ENCODE measurements around the gene UNC45B.
"Not testable (repeated sequence)": the region's sequence is repeated elsewhere in the genome, so short reads cannot be mapped to it uniquely, and the experiment has no call there.

The UNC45B gene

DNA sequence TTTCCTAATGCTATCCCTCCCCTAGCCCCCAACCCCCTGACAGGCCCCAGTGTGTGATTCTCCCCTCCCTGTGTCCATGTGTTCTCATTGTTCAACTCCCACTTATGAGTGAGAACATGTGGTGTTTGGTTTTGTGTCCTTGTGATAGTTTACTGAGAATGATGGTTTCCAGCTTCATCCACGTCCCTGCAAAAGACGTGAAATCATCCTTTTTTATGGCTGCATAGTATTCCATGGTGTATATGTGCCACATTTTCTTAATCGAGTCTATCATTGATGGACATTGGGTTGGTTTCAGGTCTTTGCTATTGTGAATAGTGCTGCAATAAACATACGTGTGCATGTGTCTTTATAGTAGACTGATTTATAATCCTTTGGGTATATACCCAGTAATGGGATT lies 86.7 kb downstream of the UNC45B start:
- not testable (repeated sequence) for H2BK5ac ChIP-seq (ENCODE audit: low read depth, low read length, poor library complexity, severe bottlenecking); H4K8ac ChIP-seq (ENCODE audit: low read length); H2BK120ac ChIP-seq (ENCODE audit: low read depth, low read length); H3K9me3 ChIP-seq (ENCODE audit: control insufficient read depth, low read length); H3K9ac ChIP-seq (ENCODE audit: low read length); H2AK5ac ChIP-seq (ENCODE audit: low read length, severe bottlenecking); H3K36me3 ChIP-seq (ENCODE audit: control insufficient read depth in 1 of 2, insufficient read depth in 2 of 2, low read depth in 1 of 2, low read length in 2 of 2); H3K27ac ChIP-seq (ENCODE audit: low read length, poor library complexity, severe bottlenecking); DNase-seq; H3K4ac ChIP-seq (ENCODE audit: low read depth in 1 of 2, low read length in 2 of 2); H3K4me2 ChIP-seq (ENCODE audit: low read length, poor library complexity, severe bottlenecking); H2BK15ac ChIP-seq (ENCODE audit: low read depth, poor library complexity, severe bottlenecking); H2BK12ac ChIP-seq (ENCODE audit: low read length in 2 of 2); H4K91ac ChIP-seq (ENCODE audit: low read length); H3K27me3 ChIP-seq (ENCODE audit: control insufficient read depth in 1 of 2, insufficient read depth in 1 of 2, low read length in 2 of 2); H3K4me1 ChIP-seq (ENCODE audit: control insufficient read depth, insufficient read depth, low read depth, low read length); H3K23ac ChIP-seq (ENCODE audit: low read length in 2 of 2); H3K79me1 ChIP-seq (replicated peaks; ENCODE audit: low read length, poor library complexity, severe bottlenecking); H2AFZ ChIP-seq (ENCODE audit: low read depth, low read length); H3K14ac ChIP-seq (ENCODE audit: low read length in 2 of 2); H3K4me3 ChIP-seq (ENCODE audit: insufficient read depth in 1 of 2, low read depth in 1 of 2, low read length in 2 of 2); H3K18ac ChIP-seq (ENCODE audit: low read depth in 1 of 2, low read length in 2 of 2)
- 87% methylated on average over 4 of the region's 4 CpGs for WGBS

DNA sequence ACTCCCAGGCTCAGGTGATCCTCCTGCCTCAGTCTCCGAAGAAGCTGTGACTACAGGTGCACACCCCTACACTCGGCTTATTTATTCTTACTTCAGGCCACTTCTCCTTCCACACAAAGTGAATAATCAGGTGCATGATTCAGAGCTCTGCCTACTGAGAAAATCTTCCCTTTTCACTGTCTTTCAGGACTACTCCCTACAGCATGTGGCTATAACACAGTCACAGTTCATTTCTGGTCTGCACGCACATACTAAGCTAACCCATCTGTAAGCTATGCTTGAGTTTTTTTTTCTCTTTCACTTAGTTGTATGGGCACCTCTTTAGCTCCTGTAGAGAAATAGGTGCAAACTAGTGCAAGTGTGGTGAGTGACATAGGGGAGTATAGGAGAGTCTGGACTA lies 87.7 kb downstream of the UNC45B start:
- 80% methylated on average over 3 of the region's 3 CpGs for WGBS
- peaks cover 0 to 9% of the 10 kb centered on the region in 2 experiments for H3K27me3 ChIP-seq (ENCODE audit: control insufficient read depth in 1 of 2, insufficient read depth in 1 of 2, low read length in 2 of 2)
- no peak overlapping the region for H3K18ac ChIP-seq (ENCODE audit: low read depth in 1 of 2, low read length in 2 of 2)
- H3K9me3 ChIP-seq (ENCODE audit: control insufficient read depth, low read length): no peaks in the 10 kb centered on the region
- no peaks in the 10 kb centered on the region for H3K36me3 ChIP-seq (ENCODE audit: control insufficient read depth in 1 of 2, insufficient read depth in 2 of 2, low read depth in 1 of 2, low read length in 2 of 2)
- no peak overlapping the region for H2BK15ac ChIP-seq (ENCODE audit: low read depth, poor library complexity, severe bottlenecking)
- H4K91ac ChIP-seq (ENCODE audit: low read length): no peak overlapping the region
- H3K14ac ChIP-seq (ENCODE audit: low read length in 2 of 2): no peak overlapping the region
- no peak overlapping the region for H2BK120ac ChIP-seq (ENCODE audit: low read depth, low read length)
- H3K79me1 ChIP-seq (replicated peaks; ENCODE audit: low read length, poor library complexity, severe bottlenecking): no peaks in the 10 kb centered on the region
- no peak overlapping the region for H3K4me2 ChIP-seq (ENCODE audit: low read length, poor library complexity, severe bottlenecking)
- H2AK5ac ChIP-seq (ENCODE audit: low read length, severe bottlenecking): no peak overlapping the region
- H2BK12ac ChIP-seq (ENCODE audit: low read length in 2 of 2): no peak overlapping the region
- no peak for DNase-seq
- no peak overlapping the region for H2AFZ ChIP-seq (ENCODE audit: low read depth, low read length)
- no peak overlapping the region for H2BK5ac ChIP-seq (ENCODE audit: low read depth, low read length, poor library complexity, severe bottlenecking)
- no peaks in the 10 kb centered on the region for H3K4me1 ChIP-seq (ENCODE audit: control insufficient read depth, insufficient read depth, low read depth, low read length)
- H3K4ac ChIP-seq (ENCODE audit: low read depth in 1 of 2, low read length in 2 of 2): no peak overlapping the region
- no peak overlapping the region for H4K8ac ChIP-seq (ENCODE audit: low read length)
- H3K9ac ChIP-seq (ENCODE audit: low read length): no peak overlapping the region
- H3K4me3 ChIP-seq (ENCODE audit: insufficient read depth in 1 of 2, low read depth in 1 of 2, low read length in 2 of 2): no peak overlapping the region
- no peak overlapping the region for H3K27ac ChIP-seq (ENCODE audit: low read length, poor library complexity, severe bottlenecking)
- no peak overlapping the region for H3K23ac ChIP-seq (ENCODE audit: low read length in 2 of 2)

GRCh38 chr17:35235917-35236316 lies 88.3 kb downstream of the UNC45B start:
- no peak overlapping the region for H2BK12ac ChIP-seq (ENCODE audit: low read length in 2 of 2)
- H2BK5ac ChIP-seq (ENCODE audit: low read depth, low read length, poor library complexity, severe bottlenecking): no peak overlapping the region
- no peak overlapping the region for H3K27ac ChIP-seq (ENCODE audit: low read length, poor library complexity, severe bottlenecking)
- H3K27me3 ChIP-seq (ENCODE audit: control insufficient read depth in 1 of 2, insufficient read depth in 1 of 2, low read length in 2 of 2): peaks cover 0 to 9% of the 10 kb centered on the region in 2 experiments
- no peaks in the 10 kb centered on the region for H3K79me1 ChIP-seq (replicated peaks; ENCODE audit: low read length, poor library complexity, severe bottlenecking)
- no peak overlapping the region for H3K4me3 ChIP-seq (ENCODE audit: insufficient read depth in 1 of 2, low read depth in 1 of 2, low read length in 2 of 2)
- H2AK5ac ChIP-seq (ENCODE audit: low read length, severe bottlenecking): no peak overlapping the region
- no peak overlapping the region for H3K23ac ChIP-seq (ENCODE audit: low read length in 2 of 2)
- WGBS: 46% methylated on average over 2 of the region's 2 CpGs
- no peaks in the 10 kb centered on the region for H3K4me1 ChIP-seq (ENCODE audit: control insufficient read depth, insufficient read depth, low read depth, low read length)
- H3K14ac ChIP-seq (ENCODE audit: low read length in 2 of 2): no peak overlapping the region
- no peak overlapping the region for H2BK120ac ChIP-seq (ENCODE audit: low read depth, low read length)
- H2BK15ac ChIP-seq (ENCODE audit: low read depth, poor library complexity, severe bottlenecking): no peak overlapping the region
- H4K8ac ChIP-seq (ENCODE audit: low read length): no peak overlapping the region
- no peak overlapping the region for H2AFZ ChIP-seq (ENCODE audit: low read depth, low read length)
- no peaks in the 10 kb centered on the region for H3K9me3 ChIP-seq (ENCODE audit: control insufficient read depth, low read length)
- H3K36me3 ChIP-seq (ENCODE audit: control insufficient read depth in 1 of 2, insufficient read depth in 2 of 2, low read depth in 1 of 2, low read length in 2 of 2): no peaks in the 10 kb centered on the region
- H3K9ac ChIP-seq (ENCODE audit: low read length): no peak overlapping the region
- H3K4me2 ChIP-seq (ENCODE audit: low read length, poor library complexity, severe bottlenecking): no peak overlapping the region
- H3K18ac ChIP-seq (ENCODE audit: low read depth in 1 of 2, low read length in 2 of 2): no peak overlapping the region
- DNase-seq: no peak
- H3K4ac ChIP-seq (ENCODE audit: low read depth in 1 of 2, low read length in 2 of 2): no peak overlapping the region
- H4K91ac ChIP-seq (ENCODE audit: low read length): no peak overlapping the region

- Histone ChIP-seq H4K91ac (ENCODE audit: low read length) (no peak overlapping the region), H3K4me2 (ENCODE audit: low read length, poor library complexity, severe bottlenecking) (no peak overlapping the region), H3K79me1 (replicated peaks; ENCODE audit: low read length, poor library complexity, severe bottlenecking) (no peaks in the 10 kb centered on the region), H3K4me1 (ENCODE audit: control insufficient read depth, insufficient read depth, low read depth, low read length) (peaks cover 2% of the 10 kb centered on the region), H2BK12ac (ENCODE audit: low read length in 2 of 2) (no peak overlapping the region), H4K8ac (ENCODE audit: low read length) (no peak overlapping the region), H3K27ac (ENCODE audit: low read length, poor library complexity, severe bottlenecking) (no peak overlapping the region), H3K4me3 (ENCODE audit: insufficient read depth in 1 of 2, low read depth in 1 of 2, low read length in 2 of 2) (no peak overlapping the region), H2AFZ (ENCODE audit: low read depth, low read length) (no peak overlapping the region), H3K27me3 (ENCODE audit: control insufficient read depth in 1 of 2, insufficient read depth in 1 of 2, low read length in 2 of 2) (peaks cover 0 to 15% of the 10 kb centered on the region in 2 experiments), H2AK5ac (ENCODE audit: low read length, severe bottlenecking) (no peak overlapping the region), H3K18ac (ENCODE audit: low read depth in 1 of 2, low read length in 2 of 2) (no peak overlapping the region), H2BK15ac (ENCODE audit: low read depth, poor library complexity, severe bottlenecking) (no peak overlapping the region), H3K23ac (ENCODE audit: low read length in 2 of 2) (no peak overlapping the region), H3K14ac (ENCODE audit: low read length in 2 of 2) (no peak overlapping the region), H3K4ac (ENCODE audit: low read depth in 1 of 2, low read length in 2 of 2) (no peak overlapping the region), H3K9me3 (ENCODE audit: control insufficient read depth, low read length) (no peaks in the 10 kb centered on the region), H3K9ac (ENCODE audit: low read length) (no peak overlapping the region), H2BK5ac (ENCODE audit: low read depth, low read length, poor library complexity, severe bottlenecking) (no peak overlapping the region), H3K36me3 (ENCODE audit: control insufficient read depth in 1 of 2, insufficient read depth in 2 of 2, low read depth in 1 of 2, low read length in 2 of 2) (no peaks in the 10 kb centered on the region), H2BK120ac (ENCODE audit: low read depth, low read length) (no peak overlapping the region)
- DNase-seq: no peak
- WGBS: 85% methylated on average over 5 of the region's 5 CpGs
These were observed 89.2 kb downstream of the UNC45B start for GRCh38 chr17:35236821-35237220.

Measured in mesenchymal stem cell (in vitro differentiated cells and primary cell).